Measurements from ENCODE around the gene C2orf42. TPM values are rescaled to one million over a fixed set of nuclear protein-coding genes. Genes with fewer than 3 reads are reported as not detected.
"Not testable (repeated sequence)": the region's sequence is repeated elsewhere in the genome, so short reads cannot be mapped to it uniquely, and the experiment has no call there.

C2orf42 gene
- total RNA-seq, 1 donor from 2014 or later, result 18.8 TPM

GRCh38 chr2:70191244-70191735 lies 471 bp upstream of the C2orf42 start:
- H3K4me3 Mint-ChIP-seq, result peak overlapping the region; percentile 96
- H3K27ac Mint-ChIP-seq, result peak overlapping the region; percentile 97
- no peaks in the 10 kb centered on the region for H3K9me3 Mint-ChIP-seq
- TF ChIP-seq CTCF (conservative IDR thresholded peaks at IDR 0.05), result peak; percentile 10
- H3K36me3 Mint-ChIP-seq, result no peaks in the 10 kb centered on the region
- DNase-seq (ENCODE audit: extremely low spot score, unreplicated experiment), result no peak
- H3K4me1 Mint-ChIP-seq (ENCODE audit: unreplicated experiment), result peaks cover 15% of the 10 kb centered on the region
- no peaks in the 10 kb centered on the region for H3K27me3 Mint-ChIP-seq

GRCh38 chr2:70188460-70188859 lies 2.4 kb downstream of the C2orf42 start:
- H3K27ac Mint-ChIP-seq, result peak overlapping the region; percentile 39
- no peaks in the 10 kb centered on the region for H3K9me3 Mint-ChIP-seq
- DNase-seq (ENCODE audit: extremely low spot score, unreplicated experiment), result no peak

GRCh38 chr2:70187170-70187569 lies 3.6 kb downstream of the C2orf42 start:
- DNase-seq (ENCODE audit: extremely low spot score, unreplicated experiment); H3K9me3 Mint-ChIP-seq; H3K4me3 Mint-ChIP-seq; H3K27ac Mint-ChIP-seq; H3K27me3 Mint-ChIP-seq; H3K36me3 Mint-ChIP-seq: not testable (repeated sequence)
- peaks cover 15% of the 10 kb centered on the region for H3K4me1 Mint-ChIP-seq (ENCODE audit: unreplicated experiment)

More at GRCh38 chr2:70188460-70188859, 2.4 kb downstream of the C2orf42 start:
- Mint-ChIP-seq H3K36me3 (no peaks in the 10 kb centered on the region), H3K4me3 (peak overlapping the region; percentile 63), H3K4me1 (ENCODE audit: unreplicated experiment) (peaks cover 15% of the 10 kb centered on the region), H3K27me3 (no peaks in the 10 kb centered on the region)
- no peak for TF ChIP-seq CTCF (conservative IDR thresholded peaks at IDR 0.05)

GRCh38 chr2:70182689-70183088 lies 8.1 kb downstream of the C2orf42 start:
- TF ChIP-seq CTCF (conservative IDR thresholded peaks at IDR 0.05), result no peak
- Mint-ChIP-seq H3K36me3 (peaks cover 3% of the 10 kb centered on the region), H3K4me3 (no peak overlapping the region), H3K4me1 (ENCODE audit: unreplicated experiment) (no peaks in the 10 kb centered on the region), H3K27me3 (no peaks in the 10 kb centered on the region), H3K9me3 (no peaks in the 10 kb centered on the region), H3K27ac (no peak overlapping the region)
- no peak for DNase-seq (ENCODE audit: extremely low spot score, unreplicated experiment)

GRCh38 chr2:70181363-70181956 lies 9.4 kb downstream of the C2orf42 start:
- H3K36me3 Mint-ChIP-seq, result peaks cover 3% of the 10 kb centered on the region
- DNase-seq (ENCODE audit: extremely low spot score, unreplicated experiment), result no peak
- no peaks in the 10 kb centered on the region for H3K27me3 Mint-ChIP-seq
- no peak for TF ChIP-seq CTCF (conservative IDR thresholded peaks at IDR 0.05)
- no peak overlapping the region for H3K4me3 Mint-ChIP-seq
- no peaks in the 10 kb centered on the region for H3K9me3 Mint-ChIP-seq
- H3K27ac Mint-ChIP-seq, result no peak overlapping the region
- no peaks in the 10 kb centered on the region for H3K4me1 Mint-ChIP-seq (ENCODE audit: unreplicated experiment)

GRCh38 chr2:70173520-70173919 lies 17.3 kb downstream of the C2orf42 start:
- DNase-seq (ENCODE audit: extremely low spot score, unreplicated experiment), result no peak
- TF ChIP-seq CTCF (conservative IDR thresholded peaks at IDR 0.05), result no peak
- Mint-ChIP-seq H3K36me3 (peaks cover 10% of the 10 kb centered on the region), H3K9me3 (no peaks in the 10 kb centered on the region), H3K27ac (no peak overlapping the region), H3K4me1 (ENCODE audit: unreplicated experiment) (peaks cover 7% of the 10 kb centered on the region), H3K27me3 (no peaks in the 10 kb centered on the region), H3K4me3 (no peak overlapping the region)

GRCh38 chr2:70169654-70170245 lies 21.1 kb downstream of the C2orf42 start:
- H3K4me1 Mint-ChIP-seq (ENCODE audit: unreplicated experiment); H3K27ac Mint-ChIP-seq; H3K9me3 Mint-ChIP-seq; H3K4me3 Mint-ChIP-seq; H3K27me3 Mint-ChIP-seq; DNase-seq (ENCODE audit: extremely low spot score, unreplicated experiment): not testable (repeated sequence)
- peaks cover 21% of the 10 kb centered on the region for H3K36me3 Mint-ChIP-seq

All from type B pancreatic cell (in vitro differentiated cells).